ENCODE measurements around the gene IMMP2L.

DNA sequence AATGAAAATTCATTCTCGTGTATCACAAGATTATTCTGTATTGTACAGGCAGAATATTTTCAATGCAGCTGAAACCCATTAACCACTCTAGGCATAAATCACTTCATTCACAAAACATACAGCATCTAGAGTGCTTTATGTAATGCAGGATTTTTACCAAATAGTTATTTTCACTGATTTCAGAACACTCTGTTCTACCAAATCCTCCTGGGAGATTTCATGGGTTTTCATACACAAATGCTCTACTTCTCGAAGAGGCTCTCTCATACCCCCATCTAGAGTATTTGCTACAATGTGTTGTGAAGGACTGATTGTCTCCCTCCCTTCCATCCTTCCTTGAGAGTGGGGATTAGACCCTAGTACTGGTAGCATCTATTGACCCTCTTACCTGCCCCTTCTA, 680.6 kb downstream of the IMMP2L start:
- TF ChIP-seq CTCF (IDR thresholded peaks at IDR 0.05) = no peak
- no peak for TF ChIP-seq POLR2A (IDR thresholded peaks at IDR 0.05)

Data from uterus (tissue), 2 donors.